ENCODE results near the gene PPP1R9B. TPM values are rescaled to one million over a fixed set of nuclear protein-coding genes. Genes with fewer than 3 reads are reported as not detected.

The PPP1R9B gene
- total and polyA plus RNA-seq, 2 experiments from 2014 or later: 6.2 to 59.4 TPM

- TF ChIP-seq, protein P1, sequence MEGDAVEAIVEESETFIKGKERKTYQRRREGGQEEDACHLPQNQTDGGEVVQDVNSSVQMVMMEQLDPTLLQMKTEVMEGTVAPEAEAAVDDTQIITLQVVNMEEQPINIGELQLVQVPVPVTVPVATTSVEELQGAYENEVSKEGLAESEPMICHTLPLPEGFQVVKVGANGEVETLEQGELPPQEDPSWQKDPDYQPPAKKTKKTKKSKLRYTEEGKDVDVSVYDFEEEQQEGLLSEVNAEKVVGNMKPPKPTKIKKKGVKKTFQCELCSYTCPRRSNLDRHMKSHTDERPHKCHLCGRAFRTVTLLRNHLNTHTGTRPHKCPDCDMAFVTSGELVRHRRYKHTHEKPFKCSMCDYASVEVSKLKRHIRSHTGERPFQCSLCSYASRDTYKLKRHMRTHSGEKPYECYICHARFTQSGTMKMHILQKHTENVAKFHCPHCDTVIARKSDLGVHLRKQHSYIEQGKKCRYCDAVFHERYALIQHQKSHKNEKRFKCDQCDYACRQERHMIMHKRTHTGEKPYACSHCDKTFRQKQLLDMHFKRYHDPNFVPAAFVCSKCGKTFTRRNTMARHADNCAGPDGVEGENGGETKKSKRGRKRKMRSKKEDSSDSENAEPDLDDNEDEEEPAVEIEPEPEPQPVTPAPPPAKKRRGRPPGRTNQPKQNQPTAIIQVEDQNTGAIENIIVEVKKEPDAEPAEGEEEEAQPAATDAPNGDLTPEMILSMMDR (IDR thresholded peaks at IDR 0.05; ENCODE audit: low read depth, low read length): peak; percentile 96
- no peak overlapping the region for H3K27ac ChIP-seq
- no peaks in the 10 kb centered on the region for H3K27me3 ChIP-seq
- no peaks in the 10 kb centered on the region for H3K36me3 ChIP-seq
- DNase-seq (ENCODE audit: low read depth in 1 of 2, low spot score in 1 of 2): peak; percentile 68 to 83
- no peak overlapping the region for H3K4me3 ChIP-seq
- no peaks in the 10 kb centered on the region for H3K9me3 ChIP-seq (ENCODE audit: low read depth)
- H3K4me1 ChIP-seq (ENCODE audit: low read depth): no peaks in the 10 kb centered on the region
These were observed 63.1 kb downstream of the PPP1R9B start for GRCh38 chr17:50087246-50087911.

Other genes starting within 250 kb of the PPP1R9B start
- 0.53 and 0.60 TPM in 2 replicates for gene DLX4, start 181.5 kb downstream of the PPP1R9B start, total RNA-seq
- gene DLX4, start 181.5 kb downstream of the PPP1R9B start, polyA plus RNA-seq: 0.86 and 1.3 TPM in 2 replicates
- gene DLX3, start 155.5 kb downstream of the PPP1R9B start, total RNA-seq: 0.14 and 0.63 TPM in 2 replicates
- 1.1 and 2.1 TPM in 2 replicates for gene DLX3, start 155.5 kb downstream of the PPP1R9B start, polyA plus RNA-seq
- gene ITGA3, start 94.6 kb downstream of the PPP1R9B start, total RNA-seq: 40.6 and 41.9 TPM in 2 replicates
- 20.5 and 32.7 TPM in 2 replicates for gene ITGA3, start 94.6 kb downstream of the PPP1R9B start, polyA plus RNA-seq
- gene PDK2, start 55.3 kb downstream of the PPP1R9B start, total RNA-seq: 79.5 and 88.5 TPM in 2 replicates
- gene PDK2, start 55.3 kb downstream of the PPP1R9B start, polyA plus RNA-seq: 146 and 156 TPM in 2 replicates
- 1.2 and 2.8 TPM in 2 replicates for gene SAMD14, start 20.5 kb downstream of the PPP1R9B start, total RNA-seq
- 2.0 and 2.5 TPM in 2 replicates for gene SAMD14, start 20.5 kb downstream of the PPP1R9B start, polyA plus RNA-seq
- gene SGCA, start 15.3 kb upstream of the PPP1R9B start, total RNA-seq: 57.5 and 63.3 TPM in 2 replicates
- gene SGCA, start 15.3 kb upstream of the PPP1R9B start, polyA plus RNA-seq: 69.9 and 90.6 TPM in 2 replicates
- 80.6 and 127 TPM in 2 replicates for gene COL1A1, start 51.0 kb upstream of the PPP1R9B start, total RNA-seq
- 212 and 261 TPM in 2 replicates for gene COL1A1, start 51.0 kb upstream of the PPP1R9B start, polyA plus RNA-seq
- 14.2 and 30.0 TPM in 2 replicates for gene TMEM92, start 123.8 kb upstream of the PPP1R9B start, total RNA-seq
- gene TMEM92, start 123.8 kb upstream of the PPP1R9B start, polyA plus RNA-seq: 17.3 and 22.6 TPM in 2 replicates
- gene XYLT2, start 195.4 kb upstream of the PPP1R9B start, total RNA-seq: 62.2 and 80.0 TPM in 2 replicates
- 48.8 and 60.9 TPM in 2 replicates for gene XYLT2, start 195.4 kb upstream of the PPP1R9B start, polyA plus RNA-seq
- gene MRPL27, start 222.5 kb upstream of the PPP1R9B start, total RNA-seq: 62.4 and 107 TPM in 2 replicates
- gene MRPL27, start 222.5 kb upstream of the PPP1R9B start, polyA plus RNA-seq: 142 and 158 TPM in 2 replicates
- 7.9 and 13.4 TPM in 2 replicates for gene EME1, start 222.6 kb upstream of the PPP1R9B start, total RNA-seq
- 5.2 and 30.7 TPM in 2 replicates for gene EME1, start 222.6 kb upstream of the PPP1R9B start, polyA plus RNA-seq
- gene LRRC59, start 246.8 kb upstream of the PPP1R9B start, total RNA-seq: 60.3 and 66.7 TPM in 2 replicates
- gene LRRC59, start 246.8 kb upstream of the PPP1R9B start, polyA plus RNA-seq: 47.0 and 58.9 TPM in 2 replicates